ENCODE results near the gene SLC43A1.
A peak's percentile ranks its signal among the peaks of the same experiment; 100 is the strongest.

SLC43A1 gene

GRCh38 chr11:57527056-57527631 is 11.6 kb upstream of the SLC43A1 start:
- DNase-seq = peak; percentile 55

GRCh38 chr11:57523419-57523818 is 7.9 kb upstream of the SLC43A1 start:
- no peak for DNase-seq

GRCh38 chr11:57521116-57521515 is 5.6 kb upstream of the SLC43A1 start:
- DNase-seq = no peak

- DNase-seq = no peak
Observed at GRCh38 chr11:57516061-57516443, 550 bp upstream of the SLC43A1 start.

GRCh38 chr11:57514538-57515331 is 767 bp downstream of the SLC43A1 start:
- DNase-seq = peak; percentile 37

- DNase-seq = peak; percentile 14
Observed at GRCh38 chr11:57513911-57514537, 1.5 kb downstream of the SLC43A1 start.

- no peak for DNase-seq
Observed at GRCh38 chr11:57513452-57513795, 2.1 kb downstream of the SLC43A1 start.

- no peak for DNase-seq
Observed at GRCh38 chr11:57512646-57513451, 2.7 kb downstream of the SLC43A1 start.

GRCh38 chr11:57511741-57512430 is 3.6 kb downstream of the SLC43A1 start:
- DNase-seq = no peak

- DNase-seq = no peak
Observed at GRCh38 chr11:57508341-57509170, 6.9 kb downstream of the SLC43A1 start.

GRCh38 chr11:57506522-57506921 is 9.0 kb downstream of the SLC43A1 start:
- no peak for DNase-seq

GRCh38 chr11:57504511-57504910 is 11.0 kb downstream of the SLC43A1 start:
- DNase-seq = no peak

- no peak for DNase-seq
Observed at GRCh38 chr11:57502870-57503269, 12.6 kb downstream of the SLC43A1 start.

- no peak for DNase-seq
Observed at GRCh38 chr11:57502376-57502775, 13.1 kb downstream of the SLC43A1 start.

- DNase-seq = no peak
Observed at GRCh38 chr11:57501953-57502352, 13.5 kb downstream of the SLC43A1 start.

- DNase-seq = no peak
Observed at GRCh38 chr11:57500926-57501325, 14.6 kb downstream of the SLC43A1 start.

- DNase-seq = no peak
Observed at GRCh38 chr11:57500515-57500914, 15.0 kb downstream of the SLC43A1 start.

- no peak for DNase-seq
Observed at GRCh38 chr11:57499983-57500461, 15.5 kb downstream of the SLC43A1 start.

GRCh38 chr11:57499413-57499982 is 16.0 kb downstream of the SLC43A1 start:
- no peak for DNase-seq

GRCh38 chr11:57498540-57498939 is 17.0 kb downstream of the SLC43A1 start:
- no peak for DNase-seq

Data from activated effector memory CD4-positive, alpha-beta T cell treated with Interleukin-2 at 50 U/mL for 16 hours (primary cell).